Skeletal muscle satellite cell (primary cell): ENCODE results near the gene BTBD2.

Experiments
- H3K27me3 ChIP-seq: 2 replicates; pipeline ENCODE4 v1.7.0; 2013; ENCODE audit warnings: low read length; ENCODE audit not compliant: control insufficient read depth, insufficient read depth
- H3K36me3 ChIP-seq: 2 replicates; pipeline ENCODE4 v1.7.0; 2013; ENCODE audit warnings: mild to moderate bottlenecking, control low read depth, low read length; ENCODE audit not compliant: insufficient read depth
- H3K4me1 ChIP-seq: 2 replicates; pipeline ENCODE4 v1.7.0; 2013; ENCODE audit warnings: low read length; ENCODE audit not compliant: control insufficient read depth, insufficient read depth
- H3K4me2 ChIP-seq: 2 replicates; pipeline ENCODE4 v1.7.0; 2013; ENCODE audit warnings: mild to moderate bottlenecking, low read length
- H3K4me3 ChIP-seq: 2 replicates; pipeline ENCODE4 v1.7.0; 2013; ENCODE audit warnings: low read length
- H3K9ac ChIP-seq: 2 replicates; pipeline ENCODE4 v1.7.0; 2013; ENCODE audit warnings: mild to moderate bottlenecking, low read depth, low read length, moderate library complexity
- H3K9me3 ChIP-seq: replicated peaks from 2 replicates; pipeline ENCODE4 v1.7.0; 2013; ENCODE audit warnings: mild to moderate bottlenecking, control low read depth, low read length

Gene BTBD2

DNA sequence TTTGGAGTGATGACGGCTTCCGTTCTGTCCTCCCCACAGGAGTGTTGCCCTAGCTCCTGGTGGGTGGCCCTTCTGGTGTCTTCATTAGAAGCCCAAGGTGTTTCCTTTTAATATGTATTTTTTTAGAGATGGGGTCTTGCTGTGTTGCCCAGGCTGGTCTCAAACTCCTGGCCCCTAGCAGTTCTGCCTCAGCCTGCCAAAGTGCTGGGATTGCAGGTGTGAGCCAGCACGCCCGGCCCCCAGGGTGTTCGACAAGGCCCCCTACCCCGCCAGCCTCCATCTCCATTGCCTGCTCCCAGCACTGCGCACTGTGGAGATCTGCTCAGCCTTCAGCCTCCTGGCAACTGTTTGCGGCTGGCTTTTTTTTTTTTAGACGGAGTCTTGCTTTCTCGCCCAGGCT lies 31.2 kb downstream of the BTBD2 start:
- Histone ChIP-seq H3K9me3 (no peaks in the 10 kb centered on the region), H3K4me3 (no peak overlapping the region), H3K4me1 (no peaks in the 10 kb centered on the region), H3K4me2 (no peak overlapping the region), H3K27me3 (no peaks in the 10 kb centered on the region), H3K36me3 (peaks cover 47% of the 10 kb centered on the region), H3K9ac (no peak overlapping the region)

GRCh38 chr19:1981253-1981652 lies 34.3 kb downstream of the BTBD2 start:
- H3K36me3 ChIP-seq, result peaks cover 48% of the 10 kb centered on the region
- H3K4me3 ChIP-seq, result no peak overlapping the region

DNA sequence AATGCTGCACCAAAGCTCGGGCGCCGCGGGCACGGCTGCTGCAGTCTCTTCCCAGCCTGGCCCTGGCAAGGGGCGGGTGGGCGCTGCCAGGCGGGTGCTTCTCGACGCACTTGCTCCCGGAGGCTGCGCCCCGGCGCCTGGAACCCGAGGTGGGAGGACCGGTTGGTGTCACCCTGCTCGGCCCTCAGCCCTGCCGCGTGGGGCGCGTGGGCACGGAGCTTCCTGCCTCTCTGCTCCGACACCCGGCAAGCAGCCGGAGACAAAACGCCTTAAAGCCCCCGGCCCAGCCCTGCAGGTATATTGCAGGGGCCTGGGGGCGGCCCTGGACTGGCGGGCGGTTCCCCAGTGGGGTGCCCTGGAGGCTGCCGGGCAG lies 34.7 kb downstream of the BTBD2 start:
- Histone ChIP-seq H3K36me3 (peaks cover 46% of the 10 kb centered on the region), H3K9ac (no peak overlapping the region), H3K4me3 (no peak overlapping the region), H3K27me3 (no peaks in the 10 kb centered on the region), H3K9me3 (no peaks in the 10 kb centered on the region), H3K4me2 (no peak overlapping the region), H3K4me1 (no peaks in the 10 kb centered on the region)

More at GRCh38 chr19:1981253-1981652, 34.3 kb downstream of the BTBD2 start:
- Histone ChIP-seq H3K4me2 (no peak overlapping the region), H3K4me1 (no peaks in the 10 kb centered on the region), H3K27me3 (no peaks in the 10 kb centered on the region), H3K9me3 (no peaks in the 10 kb centered on the region), H3K9ac (no peak overlapping the region)

- no peaks in the 10 kb centered on the region for H3K27me3 ChIP-seq
- H3K4me1 ChIP-seq, result peaks cover 3% of the 10 kb centered on the region
- H3K36me3 ChIP-seq, result peaks cover 46% of the 10 kb centered on the region
- no peak overlapping the region for H3K4me3 ChIP-seq
- no peak overlapping the region for H3K4me2 ChIP-seq
- no peak overlapping the region for H3K9ac ChIP-seq
- no peaks in the 10 kb centered on the region for H3K9me3 ChIP-seq
These were observed 35.3 kb downstream of the BTBD2 start for GRCh38 chr19:1980091-1980808.

DNA sequence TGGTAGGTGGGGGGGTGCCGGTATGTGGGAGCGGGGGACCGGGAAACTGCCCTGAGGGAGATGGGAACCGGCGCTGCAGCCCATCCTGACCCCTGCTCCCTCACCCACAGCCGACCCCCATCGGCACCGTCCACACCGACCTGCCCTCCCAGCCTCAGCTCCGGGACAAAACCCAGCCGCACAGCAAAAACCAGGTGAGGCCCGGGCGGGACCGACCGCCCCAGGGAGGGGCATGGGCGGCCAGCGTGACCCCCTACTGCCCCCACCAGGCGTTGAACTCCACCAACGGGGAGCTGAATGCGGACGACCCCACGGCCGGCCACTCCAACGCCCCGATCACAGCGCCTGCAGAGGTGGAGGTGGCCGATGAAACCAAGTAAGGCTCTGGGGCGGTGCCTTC lies 35.9 kb downstream of the BTBD2 start:
- peaks cover 46% of the 10 kb centered on the region for H3K36me3 ChIP-seq
- H3K4me3 ChIP-seq, result no peak overlapping the region
- no peak overlapping the region for H3K9ac ChIP-seq

GRCh38 chr19:1979017-1979416 lies 36.5 kb downstream of the BTBD2 start:
- H3K9me3 ChIP-seq, result no peaks in the 10 kb centered on the region
- peaks cover 46% of the 10 kb centered on the region for H3K36me3 ChIP-seq
- H3K4me1 ChIP-seq, result peaks cover 5% of the 10 kb centered on the region
- no peak overlapping the region for H3K4me2 ChIP-seq
- no peak overlapping the region for H3K9ac ChIP-seq
- no peaks in the 10 kb centered on the region for H3K27me3 ChIP-seq
- H3K4me3 ChIP-seq, result no peak overlapping the region

More for the DNA sequence above, 35.9 kb downstream of the BTBD2 start:
- Histone ChIP-seq H3K4me2 (no peak overlapping the region), H3K4me1 (peaks cover 5% of the 10 kb centered on the region), H3K9me3 (no peaks in the 10 kb centered on the region), H3K27me3 (no peaks in the 10 kb centered on the region)

DNA sequence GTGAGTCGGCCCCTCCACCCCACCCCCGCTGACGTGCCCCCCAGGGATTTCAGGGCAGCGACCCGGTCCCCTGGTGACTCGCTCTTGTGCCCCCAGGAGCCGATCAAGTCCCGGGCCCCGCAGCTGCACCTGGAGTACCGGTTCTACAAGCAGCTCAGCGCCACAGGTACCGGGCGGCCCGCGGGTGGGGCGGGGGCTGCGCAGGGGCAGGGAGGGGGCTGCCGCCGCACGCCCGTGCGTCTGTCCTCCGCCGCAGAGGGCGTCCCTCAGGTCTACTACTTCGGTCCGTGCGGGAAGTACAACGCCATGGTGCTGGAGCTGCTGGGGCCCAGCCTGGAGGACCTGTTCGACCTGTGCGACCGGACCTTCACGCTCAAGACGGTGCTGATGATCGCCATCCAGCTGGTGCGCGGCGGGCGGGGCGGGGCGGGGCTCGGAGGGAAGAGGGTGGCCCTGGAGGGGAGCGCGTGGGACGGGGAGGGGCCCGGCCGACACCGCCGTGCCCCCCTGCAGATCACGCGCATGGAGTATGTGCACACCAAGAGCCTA lies 37.1 kb downstream of the BTBD2 start:
- no peaks in the 10 kb centered on the region for H3K9me3 ChIP-seq
- H3K27me3 ChIP-seq, result no peaks in the 10 kb centered on the region
- H3K9ac ChIP-seq, result no peak overlapping the region
- H3K36me3 ChIP-seq, result peaks cover 46% of the 10 kb centered on the region
- no peak overlapping the region for H3K4me3 ChIP-seq
- peaks cover 5% of the 10 kb centered on the region for H3K4me1 ChIP-seq
- H3K4me2 ChIP-seq, result no peak overlapping the region

DNA sequence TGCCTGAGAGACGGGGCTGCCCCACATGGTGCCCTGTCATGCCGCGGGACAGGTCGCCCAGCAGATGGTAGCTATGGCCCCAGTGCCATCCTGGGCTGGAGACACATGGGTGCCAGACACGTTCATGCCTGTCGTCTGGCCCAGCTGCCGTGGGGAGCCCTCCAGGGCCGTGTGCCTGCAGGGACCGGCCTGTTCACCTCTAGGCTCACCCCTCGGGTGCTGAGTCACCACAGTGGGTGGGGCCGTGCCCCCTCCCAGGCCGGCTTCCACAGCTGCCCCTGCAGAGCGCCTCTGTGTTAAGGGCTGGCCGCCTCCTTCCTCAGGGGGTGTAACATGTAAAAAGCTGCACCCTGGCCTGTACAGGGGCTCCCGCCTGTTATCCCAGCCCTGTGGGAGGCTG lies 38.4 kb downstream of the BTBD2 start:
- H3K9ac ChIP-seq, result no peak overlapping the region
- no peaks in the 10 kb centered on the region for H3K27me3 ChIP-seq
- H3K9me3 ChIP-seq, result no peaks in the 10 kb centered on the region
- no peak overlapping the region for H3K4me2 ChIP-seq
- no peak overlapping the region for H3K4me3 ChIP-seq
- H3K4me1 ChIP-seq, result peaks cover 5% of the 10 kb centered on the region
- peaks cover 43% of the 10 kb centered on the region for H3K36me3 ChIP-seq

- no peaks in the 10 kb centered on the region for H3K27me3 ChIP-seq
- H3K9ac ChIP-seq, result no peak overlapping the region
- H3K9me3 ChIP-seq, result no peaks in the 10 kb centered on the region
- H3K4me1 ChIP-seq, result peaks cover 19% of the 10 kb centered on the region
- H3K36me3 ChIP-seq, result peaks cover 34% of the 10 kb centered on the region
- no peak overlapping the region for H3K4me2 ChIP-seq
- H3K4me3 ChIP-seq, result no peak overlapping the region
These were observed 40.4 kb downstream of the BTBD2 start for GRCh38 chr19:1975162-1975480.

- Histone ChIP-seq H3K36me3 (peaks cover 37% of the 10 kb centered on the region), H3K27me3 (no peaks in the 10 kb centered on the region), H3K9me3 (no peaks in the 10 kb centered on the region)
These were observed 40.9 kb downstream of the BTBD2 start for GRCh38 chr19:1974381-1975161.

GRCh38 chr19:1970806-1971502 lies 44.6 kb downstream of the BTBD2 start:
- peaks cover 28% of the 10 kb centered on the region for H3K36me3 ChIP-seq
- H3K27me3 ChIP-seq, result no peaks in the 10 kb centered on the region
- H3K4me2 ChIP-seq, result peak overlapping the region; percentile 9
- H3K9me3 ChIP-seq, result no peaks in the 10 kb centered on the region
- H3K9ac ChIP-seq, result no peak overlapping the region
- H3K4me1 ChIP-seq, result peaks cover 21% of the 10 kb centered on the region
- no peak overlapping the region for H3K4me3 ChIP-seq

More at GRCh38 chr19:1974381-1975161, 40.9 kb downstream of the BTBD2 start:
- H3K4me3 ChIP-seq, result no peak overlapping the region
- no peak overlapping the region for H3K4me2 ChIP-seq
- H3K4me1 ChIP-seq, result peaks cover 21% of the 10 kb centered on the region
- H3K9ac ChIP-seq, result no peak overlapping the region
